HEK293 (cell line): ENCODE data around the gene GNB5.

Experiments used
- CTCF ChIA-PET: fragments of 350-600 bp; formaldehyde crosslinking; extraction: SDS; loops from one replicate; lab custom pipeline; 2021; ENCODE audit warnings: antibody characterized with exemption; lab: Yijun Ruan, JAX
- POLR2A ChIA-PET: fragments of 300-600 bp; formaldehyde crosslinking; extraction: SDS; loops from one replicate; lab custom pipeline; 2020; ENCODE audit warnings: antibody characterized with exemption, inconsistent platforms; lab: Yijun Ruan, JAX
- H3K27ac ChIP-seq: fragments of 200-500 bp; sonication (Bioruptor generic); 2 replicates; pipeline ENCODE4 v1.5.1; 2014; ENCODE audit warnings: low read depth, low read length, control low read depth, inconsistent platforms; ENCODE audit errors: extremely low read depth
- H3K36me3 ChIP-seq, 2 experiments: fragments of 200-500 bp in 1 of 2; sonication (Bioruptor generic) in 1 of 2; 1 replicate in 1 of 2; 2 replicates in 1 of 2; pipeline ENCODE4 v1.5.1; 2014 to 2017; ENCODE audit warnings: inconsistent platforms in 2 of 2, low read length in 2 of 2; ENCODE audit not compliant: control insufficient read depth in 2 of 2, insufficient read depth in 1 of 2
- H3K4me1 ChIP-seq: fragments of 200-500 bp; sonication (Bioruptor generic); 2 replicates; pipeline ENCODE4 v1.5.1; 2014; ENCODE audit warnings: mild to moderate bottlenecking, low read length, inconsistent platforms; ENCODE audit not compliant: control insufficient read depth, insufficient read depth
- H3K4me3 ChIP-seq: 2 replicates; pipeline ENCODE4 v1.5.1; 2011; ENCODE audit warnings: low read depth, mild to moderate bottlenecking, control low read depth, low read length, moderate library complexity
- H3K9me3 ChIP-seq: fragments of 200-500 bp; sonication (Bioruptor generic); 2 replicates; pipeline ENCODE4 v1.5.1; 2014; ENCODE audit warnings: low read depth, low read length, inconsistent platforms; ENCODE audit not compliant: control insufficient read depth, insufficient read depth
- KLF16 ChIP-seq: fragments of 450-650 bp; formaldehyde crosslinking; IDR thresholded peaks from 2 replicates; pipeline ENCODE4 v1.5.1; 2017; ENCODE audit warnings: missing biosample characterization, missing genetic modification characterization
- MZF1 ChIP-seq: fragments of 450-650 bp; formaldehyde crosslinking; IDR thresholded peaks from 2 replicates; pipeline ENCODE4 v1.5.1; 2017; ENCODE audit warnings: missing biosample characterization, missing genetic modification characterization, borderline replicate concordance
- SCRT1 ChIP-seq: fragments of 450-650 bp; formaldehyde crosslinking; IDR thresholded peaks from 2 replicates; pipeline ENCODE4 v1.5.1; 2016; ENCODE audit warnings: missing biosample characterization, missing genetic modification characterization, borderline replicate concordance
- SETDB1 ChIP-seq: IDR thresholded peaks from one replicate; pipeline ENCODE4 v1.6.1; 2017; ENCODE audit warnings: mild to moderate bottlenecking, low read length, moderate library complexity, mixed read lengths; ENCODE audit not compliant: insufficient read length
- SP3 ChIP-seq: fragments of 450-650 bp; formaldehyde crosslinking; IDR thresholded peaks from 2 replicates; pipeline ENCODE4 v1.5.1; 2016; ENCODE audit warnings: missing biosample characterization, missing genetic modification characterization
- ZBTB6 ChIP-seq: fragments of 450-650 bp; formaldehyde crosslinking; IDR thresholded peaks from 2 replicates; pipeline ENCODE4 v1.5.1; 2017; ENCODE audit warnings: missing biosample characterization, missing genetic modification characterization
- ZFP69B ChIP-seq: fragments of 450-650 bp; formaldehyde crosslinking; IDR thresholded peaks from 2 replicates; pipeline ENCODE4 v1.5.1; 2016; ENCODE audit warnings: missing biosample characterization, missing genetic modification characterization
- ZNF114 ChIP-seq: fragments of 450-650 bp; formaldehyde crosslinking; IDR thresholded peaks from 2 replicates; pipeline ENCODE4 v1.5.0; 2017; ENCODE audit warnings: missing biosample characterization, missing genetic modification characterization
- ZNF148 ChIP-seq: fragments of 450-650 bp; formaldehyde crosslinking; IDR thresholded peaks from 2 replicates; pipeline ENCODE4 v1.5.0; 2017; ENCODE audit warnings: missing biosample characterization, missing genetic modification characterization, borderline replicate concordance
- ZNF155 ChIP-seq: fragments of 450-650 bp; formaldehyde crosslinking; IDR thresholded peaks from 2 replicates; pipeline ENCODE4 v1.5.1; 2016; ENCODE audit warnings: missing biosample characterization, missing genetic modification characterization
- ZNF292 ChIP-seq: fragments of 450-650 bp; formaldehyde crosslinking; IDR thresholded peaks from 2 replicates; pipeline ENCODE4 v1.5.1; 2016; ENCODE audit warnings: low read depth, missing biosample characterization, missing genetic modification characterization, borderline replicate concordance
- ZNF398 ChIP-seq: fragments of 450-650 bp; formaldehyde crosslinking; IDR thresholded peaks from 2 replicates; pipeline ENCODE4 v1.5.1; 2017; ENCODE audit warnings: missing biosample characterization, missing genetic modification characterization
- ZNF473 ChIP-seq: fragments of 450-650 bp; formaldehyde crosslinking; IDR thresholded peaks from 2 replicates; pipeline ENCODE4 v1.5.1; 2017; ENCODE audit warnings: missing biosample characterization, missing genetic modification characterization
- ZNF513 ChIP-seq: fragments of 450-650 bp; IDR thresholded peaks from 2 replicates; pipeline ENCODE4 v1.5.1; 2018; ENCODE audit warnings: missing biosample characterization, missing genetic modification characterization
- ZNF549 ChIP-seq: fragments of 450-650 bp; IDR thresholded peaks from 2 replicates; pipeline ENCODE4 v1.5.1; 2018; ENCODE audit warnings: missing biosample characterization, missing genetic modification characterization, mild to moderate bottlenecking, inconsistent platforms, moderate library complexity
- ZNF660 ChIP-seq: fragments of 450-650 bp; IDR thresholded peaks from 2 replicates; pipeline ENCODE4 v1.5.1; 2018; ENCODE audit warnings: missing biosample characterization, mild to moderate bottlenecking, missing genetic modification characterization
- ZNF76 ChIP-seq: fragments of 450-650 bp; formaldehyde crosslinking; IDR thresholded peaks from 2 replicates; pipeline ENCODE4; 2016; ENCODE audit warnings: low read depth, missing biosample characterization, missing genetic modification characterization, borderline replicate concordance
- TF ChIP-seq, protein P1 (sequence below): fragments of 450-650 bp; IDR thresholded peaks from 2 replicates; pipeline ENCODE4 v1.5.1; 2018; ENCODE audit warnings: missing biosample characterization, mild to moderate bottlenecking, missing genetic modification characterization

Gene GNB5

GRCh38 chr15:52196891-52197290 is 5.7 kb upstream of the GNB5 start:
- H3K4me1 ChIP-seq, result no peaks in the 10 kb centered on the region
- H3K36me3 ChIP-seq, result peaks cover 4 to 18% of the 10 kb centered on the region in 2 experiments
- H3K27ac ChIP-seq, result no peak overlapping the region
- ChIA-PET POLR2A (no interaction called here), CTCF (interaction anchor here (1.3 kb wide), 1 partner anchor 12 kb away, joined by 4 read pairs; no protein-coding TSS in a partner anchor)
- TF ChIP-seq SETDB1, result no peak
- no peak for TF ChIP-seq MZF1 (tag by site-specific recombination)
- no peak for TF ChIP-seq ZNF398 (tag by site-specific recombination)
- no peak for TF ChIP-seq ZNF549 (tag by site-specific recombination)
- TF ChIP-seq SCRT1, result no peak
- no peak for TF ChIP-seq ZBTB6 (tag by site-specific recombination)
- no peak for TF ChIP-seq ZNF114 (tag by site-specific recombination)
- TF ChIP-seq ZFP69B (tag by site-specific recombination), result no peak
- no peak for TF ChIP-seq SP3 (tag by site-specific recombination)
- TF ChIP-seq ZNF660 (tag by site-specific recombination), result no peak
- no peak for TF ChIP-seq ZNF292 (tag by site-specific recombination)
- TF ChIP-seq ZNF155, result no peak
- no peak for TF ChIP-seq KLF16
- H3K9me3 ChIP-seq, result no peaks in the 10 kb centered on the region
- no peak overlapping the region for H3K4me3 ChIP-seq

GRCh38 chr15:52193791-52194190 is 2.6 kb upstream of the GNB5 start:
- Histone ChIP-seq H3K27ac (no peak overlapping the region), H3K9me3 (no peaks in the 10 kb centered on the region), H3K4me3 (no peak overlapping the region), H3K4me1 (no peaks in the 10 kb centered on the region), H3K36me3 (peaks cover 4 to 18% of the 10 kb centered on the region in 2 experiments)
- TF ChIP-seq ZNF148 (tag by site-specific recombination), result no peak
- TF ChIP-seq ZNF76 (tag by site-specific recombination), result no peak
- TF ChIP-seq, protein P1, sequence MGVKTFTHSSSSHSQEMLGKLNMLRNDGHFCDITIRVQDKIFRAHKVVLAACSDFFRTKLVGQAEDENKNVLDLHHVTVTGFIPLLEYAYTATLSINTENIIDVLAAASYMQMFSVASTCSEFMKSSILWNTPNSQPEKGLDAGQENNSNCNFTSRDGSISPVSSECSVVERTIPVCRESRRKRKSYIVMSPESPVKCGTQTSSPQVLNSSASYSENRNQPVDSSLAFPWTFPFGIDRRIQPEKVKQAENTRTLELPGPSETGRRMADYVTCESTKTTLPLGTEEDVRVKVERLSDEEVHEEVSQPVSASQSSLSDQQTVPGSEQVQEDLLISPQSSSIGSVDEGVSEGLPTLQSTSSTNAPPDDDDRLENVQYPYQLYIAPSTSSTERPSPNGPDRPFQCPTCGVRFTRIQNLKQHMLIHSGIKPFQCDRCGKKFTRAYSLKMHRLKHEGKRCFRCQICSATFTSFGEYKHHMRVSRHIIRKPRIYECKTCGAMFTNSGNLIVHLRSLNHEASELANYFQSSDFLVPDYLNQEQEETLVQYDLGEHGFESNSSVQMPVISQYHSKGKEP (tag by site-specific recombination), result no peak
- TF ChIP-seq ZNF473 (tag by site-specific recombination), result no peak
- TF ChIP-seq ZNF513 (tag by site-specific recombination), result no peak
- ChIA-PET CTCF (interaction anchor here (1.4 to 2.7 kb wide), 3 partner anchors 9 to 15 kb away, joined by 3 to 9 read pairs (median 8); no protein-coding TSS in a partner anchor), POLR2A (no interaction called here)
